Smooth muscle cell (in vitro differentiated cells): Measurements from ENCODE around the gene TMEM184A. TPM values are rescaled to one million over a fixed set of nuclear protein-coding genes. Genes with fewer than 3 reads are reported as not detected.

Experiments used
- DNase-seq: peaks from one replicate; lab custom pipeline; 2025; ENCODE audit not compliant: unreplicated experiment; lab: John Stamatoyannopoulos, UW
- H2AFZ ChIP-seq: fragments of 200-600 bp; sonication (generic); 2 replicates; pipeline ENCODE4 v1.6.0; 2016; ENCODE audit warnings: antibody characterized with exemption, low read depth, mild to moderate bottlenecking
- H3F3A ChIP-seq: fragments of 200-600 bp; sonication (generic); 2 replicates; pipeline ENCODE4 v1.6.0; 2017; ENCODE audit warnings: antibody characterized with exemption, low read depth
- H3K27ac ChIP-seq: fragments of 200-600 bp; sonication (generic); 2 replicates; pipeline ENCODE4 v1.5.1; 2016; ENCODE audit warnings: low read depth, mild to moderate bottlenecking
- H3K27me3 ChIP-seq: fragments of 200-600 bp; sonication (generic); 2 replicates; pipeline ENCODE4 v1.6.1; 2016; ENCODE audit warnings: low read depth, mild to moderate bottlenecking
- H3K36me3 ChIP-seq: fragments of 200-600 bp; sonication (generic); 2 replicates; pipeline ENCODE4 v1.5.1; 2016; ENCODE audit warnings: low read depth
- H3K4me1 ChIP-seq: fragments of 200-600 bp; sonication (generic); 2 replicates; pipeline ENCODE4 v1.5.1; 2016; ENCODE audit warnings: low read depth
- H3K4me2 ChIP-seq: fragments of 200-600 bp; sonication (generic); 2 replicates; pipeline ENCODE4 v1.6.0; 2016; ENCODE audit warnings: mild to moderate bottlenecking
- H3K4me3 ChIP-seq: fragments of 200-600 bp; sonication (generic); 2 replicates; pipeline ENCODE4 v1.5.1; 2016; ENCODE audit warnings: mild to moderate bottlenecking
- H3K79me2 ChIP-seq: fragments of 200-600 bp; sonication (generic); 2 replicates; pipeline ENCODE4 v1.6.0; 2016; ENCODE audit warnings: low read depth, mild to moderate bottlenecking
- H3K9ac ChIP-seq: fragments of 200-600 bp; sonication (generic); 2 replicates; pipeline ENCODE4 v1.6.0; 2016; ENCODE audit warnings: low read depth
- H3K9me3 ChIP-seq: fragments of 200-600 bp; sonication (generic); replicated peaks from 2 replicates; pipeline ENCODE4 v1.5.1; 2016; ENCODE audit warnings: low read depth
- H4K20me1 ChIP-seq: fragments of 200-600 bp; sonication (generic); 2 replicates; pipeline ENCODE4 v1.6.0; 2016; ENCODE audit warnings: low read depth
- WGBS: methylation state at CpG from one replicate; pipeline ENCODE4 v1.1.7; 2016; ENCODE audit warnings: low lambda C conversion rate; 5-methylcytosine and 5-hydroxymethylcytosine counted together
- polyA plus RNA-seq: library from polyadenylated mRNA; unstranded; fragments of >200 nt; fragmentation: Nextera tagmentation; extraction: Ambion mirVana; gene quantifications from 2 replicates; pipeline ENCODE4 v1.2.1, GENCODE V29; 2016
- total RNA-seq: library from RNA; depleted of rRNA; stranded (reverse); fragments of >200 nt; gene quantifications from 2 replicates; pipeline ENCODE4 v1.2.3, GENCODE V29; 2014
- TF ChIP-seq, protein P1 (sequence below): fragments of 200-600 bp; sonication (generic); IDR thresholded peaks from 2 replicates; pipeline ENCODE4 v1.5.1; 2017; ENCODE audit warnings: borderline replicate concordance, mild to moderate bottlenecking, antibody characterized with exemption; ENCODE audit not compliant: insufficient read depth, poor library complexity, severe bottlenecking

The TMEM184A gene
- total and polyA plus RNA-seq, 2 experiments from 2014 or later, result 1.6 to 4.8 TPM

GRCh38 chr7:1498370-1499305 lies 57.4 kb downstream of the TMEM184A start:
- H3K9ac ChIP-seq, result no peak overlapping the region
- TF ChIP-seq, protein P1, sequence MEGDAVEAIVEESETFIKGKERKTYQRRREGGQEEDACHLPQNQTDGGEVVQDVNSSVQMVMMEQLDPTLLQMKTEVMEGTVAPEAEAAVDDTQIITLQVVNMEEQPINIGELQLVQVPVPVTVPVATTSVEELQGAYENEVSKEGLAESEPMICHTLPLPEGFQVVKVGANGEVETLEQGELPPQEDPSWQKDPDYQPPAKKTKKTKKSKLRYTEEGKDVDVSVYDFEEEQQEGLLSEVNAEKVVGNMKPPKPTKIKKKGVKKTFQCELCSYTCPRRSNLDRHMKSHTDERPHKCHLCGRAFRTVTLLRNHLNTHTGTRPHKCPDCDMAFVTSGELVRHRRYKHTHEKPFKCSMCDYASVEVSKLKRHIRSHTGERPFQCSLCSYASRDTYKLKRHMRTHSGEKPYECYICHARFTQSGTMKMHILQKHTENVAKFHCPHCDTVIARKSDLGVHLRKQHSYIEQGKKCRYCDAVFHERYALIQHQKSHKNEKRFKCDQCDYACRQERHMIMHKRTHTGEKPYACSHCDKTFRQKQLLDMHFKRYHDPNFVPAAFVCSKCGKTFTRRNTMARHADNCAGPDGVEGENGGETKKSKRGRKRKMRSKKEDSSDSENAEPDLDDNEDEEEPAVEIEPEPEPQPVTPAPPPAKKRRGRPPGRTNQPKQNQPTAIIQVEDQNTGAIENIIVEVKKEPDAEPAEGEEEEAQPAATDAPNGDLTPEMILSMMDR, result no peak
- H3K4me2 ChIP-seq, result no peak overlapping the region
- no peaks in the 10 kb centered on the region for H3K36me3 ChIP-seq
- no peaks in the 10 kb centered on the region for H3F3A ChIP-seq
- no peak overlapping the region for H2AFZ ChIP-seq
- H3K27ac ChIP-seq, result no peak overlapping the region
- WGBS, result 99% methylated on average over 42 of the region's 62 CpGs
- H4K20me1 ChIP-seq, result peaks cover 11% of the 10 kb centered on the region
- H3K4me1 ChIP-seq, result peaks cover 7% of the 10 kb centered on the region
- H3K9me3 ChIP-seq, result no peaks in the 10 kb centered on the region
- DNase-seq, result no peak
- no peaks in the 10 kb centered on the region for H3K27me3 ChIP-seq
- H3K79me2 ChIP-seq, result peaks cover 19% of the 10 kb centered on the region
- H3K4me3 ChIP-seq, result no peak overlapping the region

- Histone ChIP-seq H3K27ac (no peak overlapping the region), H4K20me1 (peaks cover 4% of the 10 kb centered on the region), H3K9me3 (no peaks in the 10 kb centered on the region), H3K9ac (no peak overlapping the region), H3K36me3 (no peaks in the 10 kb centered on the region), H3K79me2 (peaks cover 7% of the 10 kb centered on the region), H3K27me3 (no peaks in the 10 kb centered on the region), H3K4me2 (no peak overlapping the region), H2AFZ (no peak overlapping the region), H3K4me3 (no peak overlapping the region), H3K4me1 (no peaks in the 10 kb centered on the region), H3F3A (no peaks in the 10 kb centered on the region)
- 97% methylated on average over 37 of the region's 37 CpGs for WGBS
- TF ChIP-seq, protein P1, result no peak
- no peak for DNase-seq
These were observed 58.6 kb downstream of the TMEM184A start for GRCh38 chr7:1497293-1497927.

- Histone ChIP-seq H4K20me1 (peaks cover 4% of the 10 kb centered on the region), H3K4me3 (no peak overlapping the region), H3F3A (no peaks in the 10 kb centered on the region), H3K4me2 (no peak overlapping the region), H3K27me3 (no peaks in the 10 kb centered on the region), H3K27ac (no peak overlapping the region), H3K36me3 (no peaks in the 10 kb centered on the region), H3K79me2 (no peaks in the 10 kb centered on the region), H3K4me1 (no peaks in the 10 kb centered on the region), H3K9me3 (no peaks in the 10 kb centered on the region), H3K9ac (no peak overlapping the region), H2AFZ (no peak overlapping the region)
- TF ChIP-seq, protein P1, result no peak
- no peak for DNase-seq
- WGBS, result 97% methylated on average over 33 of the region's 33 CpGs
These were observed 59.3 kb downstream of the TMEM184A start for GRCh38 chr7:1496531-1497292.
